RWPE2 (cell line): ENCODE data around the gene GTPBP6.

ENCODE experiments used
- ATAC-seq: fragments of 200-7000 bp; cut with Tn5 transposase; 3 replicates; pipeline ENCODE4 v1.9.1; 2021; ENCODE audit warnings: low read depth
- DNase-seq: peaks from one replicate; pipeline ENCODE4 v3.0.0-alpha.2; 2020; ENCODE audit warnings: low spot score
- H3K27ac ChIP-seq: fragments of 450-650 bp; 2 replicates; pipeline ENCODE4 v1.5.1; 2017; ENCODE audit warnings: mild to moderate bottlenecking; ENCODE audit not compliant: poor library complexity, severe bottlenecking
- H3K27me3 ChIP-seq: fragments of 250-450 bp; sonication (Bioruptor Pico); 2 replicates; pipeline ENCODE4 v1.5.1; 2021; ENCODE audit warnings: mild to moderate bottlenecking, moderate library complexity; ENCODE audit not compliant: insufficient read depth, poor library complexity, severe bottlenecking
- H3K36me3 ChIP-seq: fragments of 250-450 bp; sonication (Bioruptor Pico); 2 replicates; pipeline ENCODE4 v1.5.1; 2020; ENCODE audit warnings: low read depth, mild to moderate bottlenecking, moderate library complexity
- H3K4me1 ChIP-seq: fragments of 250-450 bp; sonication (Bioruptor Pico); 2 replicates; pipeline ENCODE4 v1.5.1; 2021; ENCODE audit warnings: mild to moderate bottlenecking, moderate library complexity; ENCODE audit not compliant: insufficient read depth, poor library complexity, severe bottlenecking
- H3K4me3 ChIP-seq: fragments of 250-450 bp; sonication (Bioruptor Pico); 2 replicates; pipeline ENCODE4 v1.5.1; 2021; ENCODE audit warnings: mild to moderate bottlenecking, moderate library complexity; ENCODE audit not compliant: severe bottlenecking
- H3K9me3 ChIP-seq: fragments of 250-450 bp; sonication (Bioruptor Pico); 2 replicates; pipeline ENCODE4 v1.5.1; 2021; ENCODE audit warnings: mild to moderate bottlenecking, moderate library complexity; ENCODE audit not compliant: severe bottlenecking
- TF ChIP-seq, protein P1 (sequence below): fragments of 450-650 bp; IDR thresholded peaks from one replicate; pipeline ENCODE4 v1.5.1; 2017; ENCODE audit warnings: mild to moderate bottlenecking, moderate library complexity; ENCODE audit not compliant: poor library complexity, severe bottlenecking

The GTPBP6 gene

DNA sequence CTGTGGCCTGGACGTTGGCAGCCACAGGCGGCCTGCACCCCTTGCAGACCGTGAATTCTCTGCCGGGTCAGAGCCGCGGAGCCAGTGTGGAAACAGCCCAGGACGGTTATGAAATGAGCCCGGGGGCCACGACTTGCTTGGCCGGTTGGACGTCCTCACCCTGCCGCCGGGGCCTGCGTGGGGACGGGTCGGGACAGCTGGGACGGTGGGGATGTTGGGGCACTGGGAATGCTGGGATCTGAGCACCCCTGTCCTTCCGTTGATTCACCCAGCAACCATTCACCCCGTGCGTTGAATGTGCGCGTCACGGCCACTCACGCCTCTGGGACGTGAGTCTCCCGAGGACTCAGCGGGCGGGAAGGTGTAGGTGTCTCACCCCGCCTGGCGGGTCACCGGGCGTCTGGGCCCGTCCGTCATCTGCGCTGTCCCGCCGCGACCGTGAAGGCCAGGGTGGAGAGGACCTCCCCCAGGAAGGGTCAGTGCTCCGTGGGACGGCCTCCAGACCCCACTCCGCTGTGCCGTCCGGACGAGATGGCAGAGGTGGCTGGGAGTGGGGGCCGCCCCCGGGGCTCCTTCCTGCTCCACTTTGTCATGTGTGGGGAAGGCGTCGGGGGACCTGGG lies 41.9 kb downstream of the GTPBP6 start:
- Histone ChIP-seq H3K36me3 (no peaks in the 10 kb centered on the region), H3K4me3 (peak overlapping the region; percentile 53), H3K4me1 (no peaks in the 10 kb centered on the region), H3K9me3 (no peaks in the 10 kb centered on the region), H3K27ac (no peak overlapping the region), H3K27me3 (no peaks in the 10 kb centered on the region)
- DNase-seq, result peak; percentile 84
- ATAC-seq, result peak; percentile 85
- TF ChIP-seq, protein P1, sequence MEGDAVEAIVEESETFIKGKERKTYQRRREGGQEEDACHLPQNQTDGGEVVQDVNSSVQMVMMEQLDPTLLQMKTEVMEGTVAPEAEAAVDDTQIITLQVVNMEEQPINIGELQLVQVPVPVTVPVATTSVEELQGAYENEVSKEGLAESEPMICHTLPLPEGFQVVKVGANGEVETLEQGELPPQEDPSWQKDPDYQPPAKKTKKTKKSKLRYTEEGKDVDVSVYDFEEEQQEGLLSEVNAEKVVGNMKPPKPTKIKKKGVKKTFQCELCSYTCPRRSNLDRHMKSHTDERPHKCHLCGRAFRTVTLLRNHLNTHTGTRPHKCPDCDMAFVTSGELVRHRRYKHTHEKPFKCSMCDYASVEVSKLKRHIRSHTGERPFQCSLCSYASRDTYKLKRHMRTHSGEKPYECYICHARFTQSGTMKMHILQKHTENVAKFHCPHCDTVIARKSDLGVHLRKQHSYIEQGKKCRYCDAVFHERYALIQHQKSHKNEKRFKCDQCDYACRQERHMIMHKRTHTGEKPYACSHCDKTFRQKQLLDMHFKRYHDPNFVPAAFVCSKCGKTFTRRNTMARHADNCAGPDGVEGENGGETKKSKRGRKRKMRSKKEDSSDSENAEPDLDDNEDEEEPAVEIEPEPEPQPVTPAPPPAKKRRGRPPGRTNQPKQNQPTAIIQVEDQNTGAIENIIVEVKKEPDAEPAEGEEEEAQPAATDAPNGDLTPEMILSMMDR, result no peak

GRCh38 chrX:275967-276580 lies 42.5 kb downstream of the GTPBP6 start:
- H3K9me3 ChIP-seq, result no peaks in the 10 kb centered on the region
- ATAC-seq (peak; percentile 75), DNase-seq (peak; percentile 75)
- H3K4me1 ChIP-seq, result no peaks in the 10 kb centered on the region
- no peaks in the 10 kb centered on the region for H3K36me3 ChIP-seq
- no peak overlapping the region for H3K27ac ChIP-seq
- H3K27me3 ChIP-seq, result no peaks in the 10 kb centered on the region
- H3K4me3 ChIP-seq, result peak overlapping the region; percentile 53
- TF ChIP-seq, protein P1, result no peak

GRCh38 chrX:275476-275966 lies 43.1 kb downstream of the GTPBP6 start:
- H3K4me1 ChIP-seq, result no peaks in the 10 kb centered on the region
- no peak overlapping the region for H3K27ac ChIP-seq
- ATAC-seq (no peak), DNase-seq (peak; percentile 69)
- H3K36me3 ChIP-seq, result no peaks in the 10 kb centered on the region
- H3K27me3 ChIP-seq, result no peaks in the 10 kb centered on the region
- no peak overlapping the region for H3K4me3 ChIP-seq
- TF ChIP-seq, protein P1, result no peak
- H3K9me3 ChIP-seq, result no peaks in the 10 kb centered on the region

- H3K27ac ChIP-seq, result no peak overlapping the region
- TF ChIP-seq, protein P1, result no peak
- no peaks in the 10 kb centered on the region for H3K27me3 ChIP-seq
- peak; percentile 35 for DNase-seq
- H3K4me3 ChIP-seq, result no peak overlapping the region
- H3K4me1 ChIP-seq, result no peaks in the 10 kb centered on the region
- H3K9me3 ChIP-seq, result no peaks in the 10 kb centered on the region
- H3K36me3 ChIP-seq, result no peaks in the 10 kb centered on the region
- ATAC-seq, result no peak
Measured at GRCh38 chrX:274904-275475, 43.6 kb downstream of the GTPBP6 start.
